Loucy (cell line): ENCODE data around the gene ZFR2.

Experiments used
- H2AFZ ChIP-seq: fragments of 200-600 bp; sonication (generic); 2 replicates; pipeline ENCODE4 v1.6.0; 2016; ENCODE audit warnings: antibody characterized with exemption, mild to moderate bottlenecking, low read length, moderate library complexity
- H3F3A ChIP-seq: fragments of 200-600 bp; 2 replicates; pipeline ENCODE4 v1.6.0; 2016; ENCODE audit warnings: antibody characterized with exemption, low read depth, mild to moderate bottlenecking
- H3K27me3 ChIP-seq: fragments of 200-600 bp; sonication (generic); 2 replicates; pipeline ENCODE4 v1.6.1; 2014; ENCODE audit warnings: low read length, mild to moderate bottlenecking; ENCODE audit not compliant: insufficient read depth, poor library complexity, severe bottlenecking
- H3K36me3 ChIP-seq: fragments of 200-600 bp; sonication (generic); 2 replicates; pipeline ENCODE4 v1.6.1; 2016; ENCODE audit warnings: low read length; ENCODE audit not compliant: insufficient read depth
- H3K4me1 ChIP-seq: fragments of 200-600 bp; sonication (generic); 2 replicates; pipeline ENCODE4 v1.5.1; 2014; ENCODE audit warnings: low read length, mild to moderate bottlenecking; ENCODE audit not compliant: insufficient read depth, poor library complexity, severe bottlenecking
- H3K4me2 ChIP-seq: fragments of 200-600 bp; sonication (generic); 2 replicates; pipeline ENCODE4 v1.6.0; 2014; ENCODE audit warnings: antibody characterized with exemption, low read length, low read depth, mild to moderate bottlenecking; ENCODE audit not compliant: poor library complexity, severe bottlenecking
- H3K4me3 ChIP-seq: fragments of 200-600 bp; sonication (generic); 2 replicates; pipeline ENCODE4 v1.5.1; 2014; ENCODE audit warnings: low read length, mild to moderate bottlenecking, mixed read lengths; ENCODE audit not compliant: poor library complexity, severe bottlenecking
- H3K79me2 ChIP-seq: fragments of 200-600 bp; sonication (generic); 2 replicates; pipeline ENCODE4 v1.6.1; 2014; ENCODE audit warnings: low read length; ENCODE audit not compliant: insufficient read depth
- H3K9ac ChIP-seq: fragments of 200-600 bp; sonication (generic); 2 replicates; pipeline ENCODE4 v1.6.0; 2014; ENCODE audit warnings: mild to moderate bottlenecking, low read depth, low read length, moderate library complexity; ENCODE audit not compliant: poor library complexity, severe bottlenecking
- H3K9me2 ChIP-seq: fragments of 200-600 bp; sonication (generic); replicated peaks from 2 replicates; pipeline ENCODE4 v1.6.1; 2016; ENCODE audit warnings: low read depth, low read length, mixed read lengths
- H3K9me3 ChIP-seq: fragments of 200-600 bp; sonication (generic); 2 replicates; pipeline ENCODE4 v1.6.1; 2014; ENCODE audit warnings: mild to moderate bottlenecking, antibody characterized with exemption, low read length, low read depth; ENCODE audit not compliant: insufficient read depth
- H4K20me1 ChIP-seq: fragments of 200-600 bp; sonication (generic); 2 replicates; pipeline ENCODE4 v1.6.0; 2014; ENCODE audit warnings: antibody characterized with exemption, low read length, mild to moderate bottlenecking; ENCODE audit not compliant: insufficient read depth, poor library complexity, severe bottlenecking
- CTCF ChIP-seq: fragments of 200-600 bp; sonication (generic); conservative IDR thresholded peaks from 2 replicates; pipeline ENCODE4 v1.5.1; 2014; ENCODE audit warnings: mild to moderate bottlenecking, antibody characterized with exemption, low read length
- EZH2phosphoT487 ChIP-seq: fragments of 200-600 bp; IDR thresholded peaks from 2 replicates; pipeline ENCODE4 v1.6.1; 2018; ENCODE audit warnings: antibody characterized with exemption, mild to moderate bottlenecking, moderate library complexity, borderline replicate concordance

ZFR2 gene

GRCh38 chr19:3809881-3810707 lies 58.7 kb downstream of the ZFR2 start:
- Histone ChIP-seq H2AFZ (no peak overlapping the region), H3K9me3 (no peaks in the 10 kb centered on the region), H3K4me1 (peaks cover 55% of the 10 kb centered on the region), H3K9me2 (no peaks in the 10 kb centered on the region), H3K4me2 (no peak overlapping the region), H4K20me1 (no peaks in the 10 kb centered on the region), H3K4me3 (no peak overlapping the region), H3K9ac (peak overlapping the region; percentile 50), H3K79me2 (no peaks in the 10 kb centered on the region), H3K27me3 (no peaks in the 10 kb centered on the region), H3F3A (no peaks in the 10 kb centered on the region), H3K36me3 (no peaks in the 10 kb centered on the region)
- no peak for TF ChIP-seq CTCF
- TF ChIP-seq EZH2phosphoT487, result no peak

- no peak overlapping the region for H3K4me2 ChIP-seq
- no peaks in the 10 kb centered on the region for H3K9me3 ChIP-seq
- no peak for TF ChIP-seq EZH2phosphoT487
- TF ChIP-seq CTCF, result no peak
- H3K9me2 ChIP-seq, result no peaks in the 10 kb centered on the region
- no peak overlapping the region for H3K9ac ChIP-seq
- no peak overlapping the region for H3K4me3 ChIP-seq
- H4K20me1 ChIP-seq, result no peaks in the 10 kb centered on the region
- H3K27me3 ChIP-seq, result no peaks in the 10 kb centered on the region
- no peaks in the 10 kb centered on the region for H3F3A ChIP-seq
- no peaks in the 10 kb centered on the region for H3K36me3 ChIP-seq
- no peak overlapping the region for H2AFZ ChIP-seq
- peaks cover 52% of the 10 kb centered on the region for H3K4me1 ChIP-seq
- no peaks in the 10 kb centered on the region for H3K79me2 ChIP-seq
Measured at GRCh38 chr19:3808420-3809143, 60.3 kb downstream of the ZFR2 start.

GRCh38 chr19:3807574-3808354 lies 61.1 kb downstream of the ZFR2 start:
- no peaks in the 10 kb centered on the region for H3K9me3 ChIP-seq
- H3K9ac ChIP-seq, result no peak overlapping the region
- H3K27me3 ChIP-seq, result no peaks in the 10 kb centered on the region
- no peaks in the 10 kb centered on the region for H3K79me2 ChIP-seq
- no peaks in the 10 kb centered on the region for H3F3A ChIP-seq
- no peak overlapping the region for H3K4me3 ChIP-seq
- H4K20me1 ChIP-seq, result no peaks in the 10 kb centered on the region
- H3K9me2 ChIP-seq, result no peaks in the 10 kb centered on the region
- TF ChIP-seq CTCF (no peak), EZH2phosphoT487 (no peak)
- H3K4me1 ChIP-seq, result peaks cover 44% of the 10 kb centered on the region
- H2AFZ ChIP-seq, result no peak overlapping the region
- H3K4me2 ChIP-seq, result no peak overlapping the region
- H3K36me3 ChIP-seq, result no peaks in the 10 kb centered on the region
